Gastroesophageal sphincter (tissue), 3 donors: ENCODE results near the gene EPHA5.

Experiments
- CTCF ChIP-seq, 4 experiments: fragments of 200-600 bp in 2 of 4; fragments of 450-650 bp in 2 of 4; sonication (generic) in 1 of 4; IDR thresholded peaks; one replicate each; pipeline ENCODE4 v1.5.1; 2017 to 2019; ENCODE audit warnings: antibody characterized with exemption in 4 of 4, mild to moderate bottlenecking in 2 of 4, moderate library complexity in 2 of 4
- POLR2A ChIP-seq, 2 donors: fragments of 450-650 bp; IDR thresholded peaks; one replicate each; pipeline ENCODE4 v1.6.1; 2017; ENCODE audit warnings: antibody characterized with exemption in 2 of 2, mild to moderate bottlenecking in 2 of 2, moderate library complexity in 1 of 2

GRCh38 chr4:65566473-65566872 is 103.8 kb downstream of the EPHA5 start:
- TF ChIP-seq CTCF (IDR thresholded peaks at IDR 0.05): no peak
- no peak for TF ChIP-seq POLR2A (IDR thresholded peaks at IDR 0.05)
